K562 treated with DMSO at 1 percent for 48 hours (cell line): ENCODE results near the gene TTC8. TPM values are rescaled to one million over a fixed set of nuclear protein-coding genes. Genes with fewer than 3 reads are reported as not detected.

Source experiments
- total RNA-seq: library from RNA; unstranded; fragments of 300-600 nt; gene quantifications from 2 replicates; pipeline ENCODE4 v1.2.3, GENCODE V29; 2022; ENCODE audit warnings: low replicate concordance; ENCODE audit errors: extremely low read depth

Gene TTC8
- not detected in 2 replicates for total RNA-seq

GRCh38 chr14:88824314-88825077 lies at the start of gene TTC8:
TSS of gene TTC8 (plus strand) at chr14:88824651. CDS start at chr14:88824708, 57 bp downstream.

GRCh38 chr14:88792473-88793258 lies 31.8 kb upstream of the TTC8 start, which contains the start of gene EML5:
TSS of gene EML5 (minus strand) at chr14:88792953. CDS start at chr14:88792503, 450 bp downstream.

Other genes starting within 250 kb of the TTC8 start
- gene EML5, start 31.7 kb upstream of the TTC8 start, total RNA-seq: not detected in 2 replicates